Measurements from ENCODE around the gene GET4. TPM values are rescaled to one million over a fixed set of nuclear protein-coding genes. Genes with fewer than 3 reads are reported as not detected.
A peak's percentile ranks its signal among the peaks of the same experiment; 100 is the strongest.
"Not testable (repeated sequence)": the region's sequence is repeated elsewhere in the genome, so short reads cannot be mapped to it uniquely, and the experiment has no call there.

GET4 gene
- total RNA-seq, 1 experiment from 2014 or later = 16.2 TPM

DNA sequence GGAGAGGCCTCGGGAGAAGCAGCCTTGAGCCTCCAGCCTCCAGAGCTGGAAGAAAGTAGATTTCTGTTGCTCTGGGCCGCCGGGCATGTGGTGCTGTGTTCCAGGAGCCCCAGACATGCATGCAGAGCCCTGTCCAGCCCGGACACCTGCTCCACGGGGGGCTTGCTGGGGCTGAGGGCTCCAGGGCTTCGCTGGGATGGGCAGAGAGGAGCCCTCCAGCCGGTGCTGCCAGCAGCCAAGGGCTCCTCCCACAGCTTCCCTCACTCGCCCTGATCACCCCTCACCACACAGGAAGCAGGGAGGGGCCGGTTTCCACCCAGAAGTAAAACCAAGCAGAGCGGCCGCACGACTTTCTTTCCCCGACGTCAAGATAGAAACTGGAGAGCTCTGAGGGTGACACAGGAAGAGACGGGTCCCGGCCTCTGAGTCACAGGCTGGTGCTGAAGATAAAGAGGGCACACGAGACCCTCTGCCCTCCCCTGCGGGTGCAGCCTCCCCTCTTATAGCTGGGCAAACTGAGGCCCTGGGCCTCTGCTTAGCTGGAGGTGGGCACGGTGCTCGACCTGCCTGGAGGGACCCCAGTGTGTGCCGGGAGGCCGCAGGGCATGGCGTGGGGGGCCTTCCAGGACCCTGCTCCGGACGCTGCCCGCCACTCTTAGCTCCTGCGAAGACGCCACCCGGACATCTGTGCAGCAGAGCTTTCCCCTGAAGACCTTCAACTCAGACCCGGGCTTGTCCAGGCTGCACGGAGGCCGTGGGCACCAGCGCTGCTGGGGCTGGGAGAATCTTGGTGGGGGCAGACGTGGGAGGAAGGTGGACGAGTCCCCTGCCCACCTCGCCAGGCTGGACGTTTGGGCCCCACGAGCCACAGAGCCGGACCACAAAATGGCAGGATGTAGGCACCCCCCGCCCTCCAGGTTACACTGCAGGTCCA, 47.0 kb downstream of the GET4 start:
- no peaks in the 10 kb centered on the region for H3K9me2 ChIP-seq (replicated peaks; ENCODE audit: insufficient read depth, low read length)
- H3K9ac ChIP-seq (ENCODE audit: low read length) = peak overlapping the region; percentile 5; the same call in 1 of the 2 replicates
- peaks cover 16% of the 10 kb centered on the region for H3K4me1 ChIP-seq (ENCODE audit: low read length)
- H3K4me3 ChIP-seq (ENCODE audit: low read length) = no peak overlapping the region; the same call in 1 of the 2 replicates
- no peaks in the 10 kb centered on the region for H3K79me2 ChIP-seq (ENCODE audit: low read length)
- peak overlapping the region; percentile 39 for H3K4me2 ChIP-seq (ENCODE audit: low read depth, low read length, poor library complexity, severe bottlenecking)
- no peaks in the 10 kb centered on the region for H3K9me3 ChIP-seq (ENCODE audit: low read length)
- no peaks in the 10 kb centered on the region for H3K27me3 ChIP-seq (ENCODE audit: low read length)
- H4K20me1 ChIP-seq (ENCODE audit: insufficient read depth, low read depth, low read length) = no peaks in the 10 kb centered on the region
- peak overlapping the region; percentile 71; the same call in 1 of the 2 replicates for H2AFZ ChIP-seq (ENCODE audit: low read length)
- peak; percentile 77 for DNase-seq
- no peaks in the 10 kb centered on the region for H3K36me3 ChIP-seq (ENCODE audit: insufficient read depth, low read length)
- H3K27ac ChIP-seq (ENCODE audit: low read length) = no peak overlapping the region

DNA sequence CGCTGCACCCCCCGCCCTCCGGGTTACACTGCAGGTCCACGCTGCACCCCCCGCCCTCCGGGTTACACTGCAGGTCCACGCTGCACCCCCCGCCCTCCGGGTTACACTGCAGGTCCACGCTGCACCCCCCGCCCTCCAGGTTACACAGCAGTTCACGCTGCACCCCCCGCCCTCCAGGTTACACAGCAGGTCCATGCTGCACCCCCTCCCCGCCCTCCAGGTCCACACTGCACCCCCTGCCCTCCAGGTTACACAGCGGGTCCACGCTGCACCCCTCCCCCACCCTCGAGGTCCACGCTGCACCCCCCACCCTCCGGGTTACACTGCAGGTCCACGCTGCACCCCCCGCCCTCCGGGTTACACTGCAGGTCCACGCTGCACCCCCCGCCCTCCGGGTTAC, 47.7 kb downstream of the GET4 start:
- DNase-seq; H3K9ac ChIP-seq (ENCODE audit: low read length); H3K27ac ChIP-seq (ENCODE audit: low read length); H4K20me1 ChIP-seq (ENCODE audit: insufficient read depth, low read depth, low read length); H3K36me3 ChIP-seq (ENCODE audit: insufficient read depth, low read length); H3K9me3 ChIP-seq (ENCODE audit: low read length); H3K79me2 ChIP-seq (ENCODE audit: low read length); H2AFZ ChIP-seq (ENCODE audit: low read length); H3K4me3 ChIP-seq (ENCODE audit: low read length); H3K9me2 ChIP-seq (replicated peaks; ENCODE audit: insufficient read depth, low read length); H3K27me3 ChIP-seq (ENCODE audit: low read length); H3K4me2 ChIP-seq (ENCODE audit: low read depth, low read length, poor library complexity, severe bottlenecking): not testable (repeated sequence)
- peaks cover 16% of the 10 kb centered on the region for H3K4me1 ChIP-seq (ENCODE audit: low read length)

DNA sequence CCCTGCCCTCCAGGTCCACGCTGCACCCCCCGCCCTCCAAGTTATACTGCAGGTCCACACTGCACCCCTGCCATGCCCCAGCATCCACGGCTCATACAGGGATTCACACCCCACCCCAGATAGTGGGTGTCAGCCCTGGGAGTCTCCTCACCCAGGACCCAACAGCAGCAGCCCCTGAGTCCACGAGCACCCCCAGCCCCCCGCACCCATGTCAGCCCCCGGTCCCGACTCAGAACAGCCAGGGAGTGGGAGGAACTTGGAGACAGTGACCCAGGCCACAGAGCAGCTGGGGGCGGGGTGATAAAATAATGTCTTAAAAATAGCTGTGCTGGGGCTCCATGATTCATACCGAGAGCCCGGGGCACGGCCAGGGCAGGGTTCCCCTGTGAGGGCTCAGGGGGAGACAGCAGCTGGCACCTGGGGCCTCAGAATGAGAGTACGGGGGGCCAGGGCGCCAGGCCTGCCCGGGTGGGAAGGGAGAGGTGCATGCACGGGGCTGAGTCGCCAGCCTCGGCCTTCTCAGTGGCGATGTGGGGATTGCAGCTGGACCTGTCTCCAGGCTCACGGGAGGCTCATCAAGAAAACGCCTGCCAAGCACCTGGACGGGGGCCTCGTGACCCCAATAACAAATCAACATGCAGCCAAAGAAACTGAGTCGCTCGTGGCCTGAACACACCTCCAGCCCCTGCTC, 48.3 kb downstream of the GET4 start:
- Histone ChIP-seq H3K27ac (ENCODE audit: low read length) (no peak overlapping the region), H3K27me3 (ENCODE audit: low read length) (no peaks in the 10 kb centered on the region), H2AFZ (ENCODE audit: low read length) (no peak overlapping the region), H3K9me2 (replicated peaks; ENCODE audit: insufficient read depth, low read length) (no peaks in the 10 kb centered on the region), H3K79me2 (ENCODE audit: low read length) (no peaks in the 10 kb centered on the region), H3K4me3 (ENCODE audit: low read length) (no peak overlapping the region), H3K4me2 (ENCODE audit: low read depth, low read length, poor library complexity, severe bottlenecking) (peak overlapping the region; percentile 38), H3K9ac (ENCODE audit: low read length) (no peak overlapping the region), H4K20me1 (ENCODE audit: insufficient read depth, low read depth, low read length) (no peaks in the 10 kb centered on the region), H3K9me3 (ENCODE audit: low read length) (no peaks in the 10 kb centered on the region), H3K36me3 (ENCODE audit: insufficient read depth, low read length) (no peaks in the 10 kb centered on the region), H3K4me1 (ENCODE audit: low read length) (peaks cover 16% of the 10 kb centered on the region)
- no peak for DNase-seq

DNA sequence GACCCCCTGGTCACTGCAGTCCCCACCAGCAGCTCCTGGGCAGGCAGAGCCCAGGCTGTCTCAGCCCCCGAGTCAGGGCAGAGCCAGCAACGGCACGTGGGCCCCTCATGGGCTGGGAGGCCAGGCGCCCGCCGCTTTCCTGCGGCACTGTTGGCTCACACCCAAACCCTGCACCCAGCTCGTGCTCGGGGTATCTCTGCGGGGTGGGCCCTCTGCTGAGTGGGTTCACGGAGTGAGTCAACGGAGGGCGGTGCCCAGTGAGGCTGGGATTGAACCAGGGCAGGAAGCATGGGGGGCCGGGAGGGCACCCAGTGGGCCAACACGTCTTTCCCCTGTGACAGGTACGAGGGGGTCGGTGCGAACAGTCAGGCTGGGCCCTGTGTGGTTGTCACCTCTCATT, 49.2 kb downstream of the GET4 start:
- Histone ChIP-seq H2AFZ (ENCODE audit: low read length) (no peak overlapping the region), H3K79me2 (ENCODE audit: low read length) (no peaks in the 10 kb centered on the region), H3K9me2 (replicated peaks; ENCODE audit: insufficient read depth, low read length) (no peaks in the 10 kb centered on the region), H3K4me1 (ENCODE audit: low read length) (peaks cover 16% of the 10 kb centered on the region), H3K4me3 (ENCODE audit: low read length) (no peak overlapping the region), H3K4me2 (ENCODE audit: low read depth, low read length, poor library complexity, severe bottlenecking) (no peak overlapping the region), H3K27me3 (ENCODE audit: low read length) (no peaks in the 10 kb centered on the region), H3K27ac (ENCODE audit: low read length) (no peak overlapping the region), H4K20me1 (ENCODE audit: insufficient read depth, low read depth, low read length) (no peaks in the 10 kb centered on the region), H3K9ac (ENCODE audit: low read length) (no peak overlapping the region), H3K36me3 (ENCODE audit: insufficient read depth, low read length) (no peaks in the 10 kb centered on the region), H3K9me3 (ENCODE audit: low read length) (no peaks in the 10 kb centered on the region)
- DNase-seq = no peak

DNA sequence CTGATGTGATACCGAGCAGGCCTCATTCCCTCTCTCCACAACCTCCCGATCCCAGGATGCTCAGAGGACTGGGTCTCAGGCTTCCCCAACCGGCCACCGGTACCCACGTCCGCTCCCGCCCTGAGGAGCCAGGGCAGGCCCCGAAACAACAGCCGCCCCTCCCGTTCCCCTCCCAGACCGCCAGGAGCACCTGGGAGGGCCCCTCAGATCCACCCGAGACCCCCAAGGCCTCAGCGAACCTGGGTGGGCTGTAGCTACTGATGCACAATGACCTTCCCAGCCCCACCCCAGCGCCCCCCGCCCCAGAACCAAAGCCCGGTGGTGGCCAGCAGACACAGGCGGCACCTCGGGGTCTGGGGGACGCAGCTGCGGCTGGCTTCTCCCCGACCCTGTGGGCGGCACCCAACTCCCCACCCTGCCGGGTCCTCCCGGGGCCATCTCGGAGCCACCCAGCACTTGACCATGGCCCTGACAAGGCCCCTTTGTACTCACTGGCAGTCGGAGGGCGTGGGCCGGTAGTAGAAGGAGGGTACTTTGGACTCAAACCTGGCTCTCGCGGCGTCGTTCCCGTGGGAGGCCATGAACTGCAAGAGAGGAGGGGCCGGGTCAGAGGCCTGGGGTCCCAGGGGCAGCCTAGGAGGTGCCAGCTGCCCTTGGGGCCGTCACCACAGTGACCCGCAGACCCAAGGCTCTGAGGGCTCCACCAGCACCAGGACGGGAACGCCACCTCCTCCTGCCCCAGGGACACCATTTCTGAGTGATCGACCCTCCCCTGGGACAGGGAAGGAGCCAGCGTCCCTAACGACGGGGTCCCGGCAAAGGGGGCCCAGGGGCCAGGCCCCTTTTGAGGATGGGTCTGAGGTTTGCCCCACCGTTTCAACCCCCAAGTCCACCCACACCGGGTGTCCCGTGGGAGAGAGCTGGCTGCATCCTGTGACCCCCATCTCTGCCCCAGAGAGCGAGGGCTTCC, 50.0 kb downstream of the GET4 start:
- no peak overlapping the region for H3K9ac ChIP-seq (ENCODE audit: low read length)
- H3K4me2 ChIP-seq (ENCODE audit: low read depth, low read length, poor library complexity, severe bottlenecking) = no peak overlapping the region
- H3K36me3 ChIP-seq (ENCODE audit: insufficient read depth, low read length) = no peaks in the 10 kb centered on the region
- H3K27ac ChIP-seq (ENCODE audit: low read length) = no peak overlapping the region
- H2AFZ ChIP-seq (ENCODE audit: low read length) = no peak overlapping the region
- no peaks in the 10 kb centered on the region for H3K27me3 ChIP-seq (ENCODE audit: low read length)
- DNase-seq = no peak
- H4K20me1 ChIP-seq (ENCODE audit: insufficient read depth, low read depth, low read length) = no peaks in the 10 kb centered on the region
- no peaks in the 10 kb centered on the region for H3K9me2 ChIP-seq (replicated peaks; ENCODE audit: insufficient read depth, low read length)
- no peak overlapping the region for H3K4me3 ChIP-seq (ENCODE audit: low read length)
- H3K4me1 ChIP-seq (ENCODE audit: low read length) = peaks cover 16% of the 10 kb centered on the region
- no peaks in the 10 kb centered on the region for H3K79me2 ChIP-seq (ENCODE audit: low read length)
- no peaks in the 10 kb centered on the region for H3K9me3 ChIP-seq (ENCODE audit: low read length)

DNA sequence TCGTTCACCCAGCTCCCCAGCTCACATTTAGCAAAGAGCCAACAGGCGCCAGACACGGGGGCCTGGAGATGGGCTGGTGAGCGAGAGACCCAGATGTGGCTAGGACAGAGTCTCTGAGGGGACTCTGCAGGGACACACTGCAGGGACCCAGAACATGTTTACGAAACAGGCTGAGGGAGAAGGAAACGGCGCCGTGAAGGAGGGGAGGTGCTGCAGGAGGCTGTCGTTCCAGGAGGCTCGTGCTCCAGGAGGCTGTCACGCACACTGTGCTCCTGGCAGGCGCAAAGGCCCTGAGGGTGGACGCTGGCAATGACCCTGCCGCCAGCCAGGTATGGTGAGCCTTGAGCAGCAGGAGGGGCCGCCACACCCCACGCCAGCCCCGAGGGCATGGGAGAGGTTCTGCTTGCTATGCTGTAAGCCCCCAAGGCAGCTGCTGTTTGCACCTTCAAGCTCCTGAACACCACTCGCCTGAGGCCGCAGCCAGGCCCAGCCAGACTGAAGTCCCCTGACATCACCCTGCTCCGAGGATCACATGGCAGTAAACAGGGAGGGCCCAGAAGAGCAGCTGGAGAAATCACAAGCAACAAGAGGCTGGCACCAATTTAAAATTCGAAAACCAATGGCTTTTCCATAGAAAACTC, 50.8 kb downstream of the GET4 start:
- H3K36me3 ChIP-seq (ENCODE audit: insufficient read depth, low read length) = no peaks in the 10 kb centered on the region
- H3K4me1 ChIP-seq (ENCODE audit: low read length) = peaks cover 16% of the 10 kb centered on the region
- no peaks in the 10 kb centered on the region for H3K9me3 ChIP-seq (ENCODE audit: low read length)
- no peak overlapping the region for H3K4me2 ChIP-seq (ENCODE audit: low read depth, low read length, poor library complexity, severe bottlenecking)
- H3K4me3 ChIP-seq (ENCODE audit: low read length) = no peak overlapping the region
- H3K27me3 ChIP-seq (ENCODE audit: low read length) = no peaks in the 10 kb centered on the region
- DNase-seq = no peak
- no peaks in the 10 kb centered on the region for H3K79me2 ChIP-seq (ENCODE audit: low read length)
- no peaks in the 10 kb centered on the region for H4K20me1 ChIP-seq (ENCODE audit: insufficient read depth, low read depth, low read length)
- H2AFZ ChIP-seq (ENCODE audit: low read length) = no peak overlapping the region
- no peak overlapping the region for H3K27ac ChIP-seq (ENCODE audit: low read length)
- no peak overlapping the region for H3K9ac ChIP-seq (ENCODE audit: low read length)
- no peaks in the 10 kb centered on the region for H3K9me2 ChIP-seq (replicated peaks; ENCODE audit: insufficient read depth, low read length)

DNA sequence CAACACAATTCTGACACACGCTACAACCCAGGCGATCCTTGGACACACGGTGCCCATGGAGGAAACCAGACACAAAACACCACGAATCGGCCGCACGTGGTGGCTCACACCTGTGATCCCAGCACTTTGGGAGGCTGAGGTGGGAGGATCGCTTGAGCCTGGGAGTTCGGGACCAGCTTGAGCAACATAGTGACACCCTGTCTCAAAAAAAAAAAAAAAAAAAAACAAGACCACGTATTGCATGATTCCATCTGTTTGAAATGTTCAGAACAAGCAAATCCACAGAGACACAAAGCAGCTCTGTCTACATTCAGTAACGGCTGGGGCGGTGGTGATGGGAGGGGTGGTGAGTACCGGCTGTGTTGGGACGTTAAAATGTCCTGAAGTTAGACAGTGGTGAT, 53.0 kb downstream of the GET4 start:
- Histone ChIP-seq H3K4me3 (ENCODE audit: low read length) (no peak overlapping the region), H3K79me2 (ENCODE audit: low read length) (no peaks in the 10 kb centered on the region), H3K27me3 (ENCODE audit: low read length) (no peaks in the 10 kb centered on the region), H3K36me3 (ENCODE audit: insufficient read depth, low read length) (no peaks in the 10 kb centered on the region), H3K9ac (ENCODE audit: low read length) (no peak overlapping the region), H3K9me2 (replicated peaks; ENCODE audit: insufficient read depth, low read length) (no peaks in the 10 kb centered on the region), H2AFZ (ENCODE audit: low read length) (no peak overlapping the region), H3K4me2 (ENCODE audit: low read depth, low read length, poor library complexity, severe bottlenecking) (no peak overlapping the region), H3K9me3 (ENCODE audit: low read length) (no peaks in the 10 kb centered on the region), H4K20me1 (ENCODE audit: insufficient read depth, low read depth, low read length) (no peaks in the 10 kb centered on the region), H3K4me1 (ENCODE audit: low read length) (peaks cover 7% of the 10 kb centered on the region), H3K27ac (ENCODE audit: low read length) (no peak overlapping the region)
- no peak for DNase-seq

Measured in Karpas-422 (cell line).